Left lobe of liver (tissue), 2 donors: ENCODE results near the gene CDON. TPM values are rescaled to one million over a fixed set of nuclear protein-coding genes. Genes with fewer than 3 reads are reported as not detected.
"Not testable (repeated sequence)": the region's sequence is repeated elsewhere in the genome, so short reads cannot be mapped to it uniquely, and the experiment has no call there.

Experiments
- ATAC-seq: fragments of 200-7000 bp; cut with Tn5 transposase; one replicate; pipeline ENCODE4 v1.9.1; 2020; ENCODE audit warnings: mild to moderate bottlenecking, moderate library complexity
- DNase-seq: peaks from one replicate; pipeline ENCODE4 v3.0.0-alpha.2; 2020; ENCODE audit warnings: low spot score
- total RNA-seq: library from RNA; stranded (reverse); gene quantifications from one replicate; pipeline ENCODE4 v1.2.1, GENCODE V29; 2021
- donor health status: DM: no; HTN: no; CAD: no; lungs with moderate emphysema.
- donor health status: DM: no; HTN: yes; CAD: no.

CDON gene
- total RNA-seq, 1 donor from 2014 or later: 5.3 TPM

DNA sequence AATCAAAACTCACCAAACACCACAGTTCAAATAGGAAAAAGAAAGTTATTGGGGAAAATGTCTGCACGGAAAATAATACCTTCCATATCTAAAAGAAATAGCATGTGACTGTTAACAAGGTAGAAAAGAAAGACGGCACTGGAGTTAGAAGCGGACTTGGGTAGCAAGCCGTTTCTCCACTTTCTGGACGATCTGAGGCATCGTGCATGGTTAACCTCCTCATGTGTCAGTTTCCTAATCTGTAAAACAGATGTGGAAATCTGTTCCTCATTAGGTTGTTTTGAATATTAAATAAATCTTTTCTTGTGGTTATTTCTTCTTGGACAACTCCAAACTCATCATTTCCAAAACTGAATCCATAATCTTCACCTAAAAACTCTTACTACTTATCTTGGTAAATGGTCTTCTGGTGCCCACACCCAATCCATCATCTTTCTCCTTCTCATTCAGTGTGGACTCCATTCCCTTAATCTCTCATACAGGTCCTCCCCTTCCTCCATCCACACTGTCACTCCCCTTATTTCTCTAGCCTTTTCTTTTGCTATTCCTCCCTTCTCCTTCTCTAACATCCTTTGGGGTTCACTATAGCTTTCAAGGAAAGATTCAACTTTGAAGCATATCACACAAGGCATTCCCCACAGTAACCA is 63.3 kb downstream of the CDON start:
- no peak for ATAC-seq

GRCh38 chr11:125998267-125998666 is 64.4 kb downstream of the CDON start:
- ATAC-seq (no peak), DNase-seq (no peak)

More for the DNA sequence above, 63.3 kb downstream of the CDON start:
- DNase-seq: no peak

- DNase-seq: no peak
- ATAC-seq: no peak
Measured at GRCh38 chr11:125995313-125995712, 67.4 kb downstream of the CDON start.

GRCh38 chr11:125994509-125994908 is 68.2 kb downstream of the CDON start:
- DNase-seq (no peak), ATAC-seq (no peak)

DNA sequence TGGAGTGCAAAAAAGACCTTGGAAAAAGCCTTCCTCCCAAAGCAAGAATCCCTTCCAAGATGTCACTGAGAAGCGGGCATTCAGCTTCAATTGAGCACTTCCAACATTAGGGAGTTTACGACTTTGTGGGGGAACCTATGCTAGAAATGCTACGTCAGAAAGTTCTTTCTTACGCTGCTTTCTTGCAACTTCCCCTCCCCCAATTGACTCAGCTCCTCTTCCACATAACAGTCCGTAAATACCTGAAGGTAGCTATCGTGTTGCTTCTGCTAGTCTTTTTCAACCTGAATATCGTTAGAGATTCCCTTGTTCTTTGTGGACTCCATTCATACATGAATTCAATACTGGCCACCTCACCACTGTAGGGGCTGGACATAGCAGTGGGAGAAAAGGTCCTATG is 69.8 kb downstream of the CDON start:
- ATAC-seq: no peak
- no peak for DNase-seq

DNA sequence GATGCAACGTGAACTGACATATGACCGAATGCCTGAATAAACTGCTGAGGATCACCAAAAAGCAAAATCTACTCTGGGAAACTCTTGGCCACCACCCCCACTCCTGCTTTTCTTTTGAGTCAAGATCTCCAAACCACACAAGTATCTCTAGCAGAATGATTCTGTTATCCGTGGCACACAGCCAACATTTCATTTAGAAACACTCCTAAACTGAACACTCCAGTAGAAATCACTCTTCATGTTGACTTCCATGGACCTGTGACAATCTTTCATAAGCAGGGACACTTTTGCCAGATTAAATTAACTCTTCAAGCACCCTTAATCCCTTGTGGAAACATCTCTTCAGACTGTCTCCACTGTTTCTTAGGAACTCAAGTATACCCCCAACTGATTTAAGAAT is 72.4 kb downstream of the CDON start:
- DNase-seq (peak; percentile 60), ATAC-seq (peak; percentile 89)

- no peak for DNase-seq
- ATAC-seq: peak; percentile 29
Measured at GRCh38 chr11:125987066-125987641, 75.5 kb downstream of the CDON start.

DNA sequence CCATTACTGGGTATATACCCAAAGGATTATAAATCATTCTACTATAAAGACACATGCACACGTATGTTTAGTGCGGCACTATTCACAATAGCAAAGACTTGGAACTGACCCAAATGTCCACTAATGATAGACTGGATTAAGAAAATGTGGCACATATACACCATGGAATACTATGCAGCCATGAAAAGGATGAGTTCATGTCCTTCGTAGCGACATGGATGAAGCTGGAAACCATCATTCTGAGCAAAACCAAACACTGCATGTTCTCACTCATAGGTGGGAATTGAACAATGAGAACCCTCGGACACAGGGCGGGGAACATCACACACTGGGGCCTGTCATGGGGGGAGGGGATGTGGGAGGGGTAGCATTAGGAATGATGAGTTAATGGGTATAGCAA is 76.7 kb downstream of the CDON start:
- DNase-seq, ATAC-seq: not testable (repeated sequence)

- ATAC-seq (no peak), DNase-seq (no peak)
Measured at GRCh38 chr11:125982348-125982730, 80.3 kb downstream of the CDON start.

- DNase-seq (no peak), ATAC-seq (no peak)
Measured at GRCh38 chr11:125980436-125980835, 82.2 kb downstream of the CDON start.

- no peak for ATAC-seq
Measured at GRCh38 chr11:125979511-125979910, 83.2 kb downstream of the CDON start.

GRCh38 chr11:125978778-125979407 is 83.8 kb downstream of the CDON start:
- ATAC-seq (peak; percentile 61), DNase-seq (no peak)

More at GRCh38 chr11:125979511-125979910, 83.2 kb downstream of the CDON start:
- DNase-seq: no peak

- DNase-seq (no peak), ATAC-seq (no peak)
Measured at GRCh38 chr11:125978181-125978716, 84.4 kb downstream of the CDON start.

DNA sequence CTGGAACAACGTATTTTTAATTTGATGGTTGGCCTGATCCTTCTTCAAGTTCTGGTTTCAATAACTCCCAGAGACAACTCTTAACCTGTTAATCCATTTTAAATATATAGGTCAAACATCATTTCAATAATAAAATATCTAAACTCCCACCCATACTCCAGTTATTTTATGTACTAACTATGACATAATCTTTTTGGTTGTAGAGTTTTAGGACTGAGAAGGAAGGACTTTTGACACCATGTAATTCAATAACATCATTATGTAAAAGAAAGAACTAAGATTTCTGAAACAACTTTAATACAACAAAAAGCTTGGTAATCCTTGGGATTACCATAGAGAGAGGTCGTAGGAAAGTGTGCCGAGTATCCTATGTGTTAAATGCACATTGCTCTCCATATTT is 85.3 kb downstream of the CDON start:
- DNase-seq (no peak), ATAC-seq (no peak)

DNA sequence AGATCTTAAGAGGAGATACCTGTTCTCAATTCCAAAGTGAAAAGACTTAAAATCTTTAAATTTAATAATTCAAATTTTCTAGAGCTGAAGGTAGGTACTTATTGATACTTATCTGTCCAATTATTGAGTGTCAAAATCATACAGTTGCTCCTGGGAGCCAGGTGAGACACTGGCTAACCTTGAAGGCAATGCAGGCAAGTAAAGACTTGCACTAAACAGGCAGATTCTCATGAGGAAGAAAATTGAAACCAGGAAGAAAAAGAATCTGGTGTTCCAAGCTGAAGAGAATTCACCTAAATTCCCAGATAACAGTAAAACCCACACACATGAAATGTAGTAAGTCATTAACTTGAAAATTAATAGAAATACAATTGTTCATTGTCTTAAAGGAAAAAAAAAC is 86.5 kb downstream of the CDON start:
- DNase-seq (no peak), ATAC-seq (no peak)

GRCh38 chr11:125975634-125976033 is 87.0 kb downstream of the CDON start:
- ATAC-seq (no peak), DNase-seq (no peak)

DNA sequence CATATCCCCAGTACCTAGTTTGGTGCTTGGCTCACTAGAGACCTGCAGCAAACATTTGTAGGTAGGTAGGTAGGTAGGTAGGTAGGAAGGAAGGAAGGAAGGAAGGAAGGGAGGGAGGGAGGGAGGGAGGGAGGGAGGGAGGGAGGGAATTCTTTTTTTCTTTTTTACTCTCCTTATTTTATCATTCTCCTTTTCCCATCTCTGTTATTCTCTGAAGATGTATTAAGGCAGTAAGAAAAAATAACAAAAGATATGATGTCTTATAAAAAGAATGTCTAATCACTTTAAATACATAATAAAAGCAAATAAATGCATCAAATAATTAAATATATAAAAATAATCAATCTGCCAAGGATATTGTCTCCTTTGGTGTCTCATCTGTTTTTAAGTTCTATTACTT is 88.4 kb downstream of the CDON start:
- ATAC-seq: no peak

DNA sequence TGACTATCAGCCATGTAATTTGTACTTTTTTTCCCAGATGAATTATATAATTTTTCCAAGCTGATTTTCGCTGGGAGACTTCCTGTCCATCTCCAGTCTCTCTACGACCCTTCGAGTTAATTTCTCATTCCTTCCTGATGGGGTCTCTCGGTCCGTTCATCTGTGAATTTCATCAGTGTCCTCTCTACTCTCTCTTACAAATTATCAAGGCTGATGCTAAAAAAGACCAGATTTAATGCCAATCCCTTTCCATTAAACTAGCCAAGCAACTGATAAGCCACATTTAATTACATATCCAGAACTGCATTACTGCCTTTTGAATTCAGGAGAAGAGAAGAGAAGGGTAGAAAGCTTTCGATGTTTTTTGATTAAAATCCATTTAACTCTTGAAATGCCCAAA is 91.0 kb downstream of the CDON start:
- no peak for ATAC-seq

More for the DNA sequence above, 88.4 kb downstream of the CDON start:
- no peak for DNase-seq

GRCh38 chr11:125968354-125968753 is 94.3 kb downstream of the CDON start:
- peak; percentile 97 for ATAC-seq
- DNase-seq: no peak

More for the DNA sequence above, 91.0 kb downstream of the CDON start:
- DNase-seq: no peak

- ATAC-seq (no peak), DNase-seq (no peak)
Measured at GRCh38 chr11:125967515-125967914, 95.2 kb downstream of the CDON start.

GRCh38 chr11:125960771-125961170 is 101.9 kb downstream of the CDON start:
- ATAC-seq (no peak), DNase-seq (no peak)

- DNase-seq: no peak
- ATAC-seq: no peak
Measured at GRCh38 chr11:125959931-125960330, 102.7 kb downstream of the CDON start.
